Fibroblast of pulmonary artery (primary cell): ENCODE data around the gene PHAF1.

Experiments used
- DNase-seq: peaks from one replicate; pipeline ENCODE4 v3.0.0-alpha.2; 2010; ENCODE audit warnings: low read depth
- H3K4me3 ChIP-seq: replicated peaks from 2 replicates; pipeline ENCODE4 v1.5.1; 2011; ENCODE audit warnings: low read depth, mild to moderate bottlenecking, control low read depth, low read length, moderate library complexity
- TF ChIP-seq, protein P1 (sequence below): IDR thresholded peaks from 2 replicates; pipeline ENCODE4 v1.5.1; 2011; ENCODE audit warnings: mild to moderate bottlenecking, control low read depth, low read length, inconsistent platforms; ENCODE audit errors: missing control alignments

PHAF1 gene

DNA sequence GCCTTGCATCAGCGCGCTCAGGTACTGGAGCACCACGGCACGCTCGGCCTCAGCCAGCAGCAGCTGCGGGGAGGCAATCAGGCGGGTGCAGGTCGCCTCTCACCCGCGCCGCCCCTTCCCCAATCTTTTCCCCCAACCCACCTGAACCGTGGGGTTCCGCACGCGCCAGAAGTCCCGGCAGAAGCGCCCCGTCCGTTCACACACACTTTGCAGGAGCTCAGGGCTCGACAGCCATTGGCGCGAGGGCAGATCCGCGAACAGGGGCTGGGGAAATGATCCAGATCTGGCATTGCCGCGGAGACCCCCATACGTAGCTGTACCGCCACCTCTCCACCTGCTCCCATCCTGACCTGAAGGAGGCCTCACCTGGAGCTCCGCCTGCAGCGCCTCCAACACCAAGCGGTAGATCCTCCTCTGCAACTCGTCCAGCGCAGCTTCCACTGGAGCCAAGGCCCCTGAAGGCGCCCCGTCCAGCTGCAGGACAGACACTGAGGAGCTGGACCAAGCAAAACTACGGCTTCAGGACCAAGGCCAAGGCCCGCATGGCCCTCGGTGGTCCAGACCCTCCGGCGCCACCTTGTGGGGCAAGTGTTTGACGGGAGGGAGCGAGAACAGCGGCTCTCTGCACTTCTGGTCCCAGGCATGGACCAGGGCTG, 75.4 kb downstream of the PHAF1 start:
- H3K4me3 ChIP-seq = no peak overlapping the region
- TF ChIP-seq, protein P1, sequence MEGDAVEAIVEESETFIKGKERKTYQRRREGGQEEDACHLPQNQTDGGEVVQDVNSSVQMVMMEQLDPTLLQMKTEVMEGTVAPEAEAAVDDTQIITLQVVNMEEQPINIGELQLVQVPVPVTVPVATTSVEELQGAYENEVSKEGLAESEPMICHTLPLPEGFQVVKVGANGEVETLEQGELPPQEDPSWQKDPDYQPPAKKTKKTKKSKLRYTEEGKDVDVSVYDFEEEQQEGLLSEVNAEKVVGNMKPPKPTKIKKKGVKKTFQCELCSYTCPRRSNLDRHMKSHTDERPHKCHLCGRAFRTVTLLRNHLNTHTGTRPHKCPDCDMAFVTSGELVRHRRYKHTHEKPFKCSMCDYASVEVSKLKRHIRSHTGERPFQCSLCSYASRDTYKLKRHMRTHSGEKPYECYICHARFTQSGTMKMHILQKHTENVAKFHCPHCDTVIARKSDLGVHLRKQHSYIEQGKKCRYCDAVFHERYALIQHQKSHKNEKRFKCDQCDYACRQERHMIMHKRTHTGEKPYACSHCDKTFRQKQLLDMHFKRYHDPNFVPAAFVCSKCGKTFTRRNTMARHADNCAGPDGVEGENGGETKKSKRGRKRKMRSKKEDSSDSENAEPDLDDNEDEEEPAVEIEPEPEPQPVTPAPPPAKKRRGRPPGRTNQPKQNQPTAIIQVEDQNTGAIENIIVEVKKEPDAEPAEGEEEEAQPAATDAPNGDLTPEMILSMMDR = peak; percentile 82
- DNase-seq = peak; percentile 94

DNA sequence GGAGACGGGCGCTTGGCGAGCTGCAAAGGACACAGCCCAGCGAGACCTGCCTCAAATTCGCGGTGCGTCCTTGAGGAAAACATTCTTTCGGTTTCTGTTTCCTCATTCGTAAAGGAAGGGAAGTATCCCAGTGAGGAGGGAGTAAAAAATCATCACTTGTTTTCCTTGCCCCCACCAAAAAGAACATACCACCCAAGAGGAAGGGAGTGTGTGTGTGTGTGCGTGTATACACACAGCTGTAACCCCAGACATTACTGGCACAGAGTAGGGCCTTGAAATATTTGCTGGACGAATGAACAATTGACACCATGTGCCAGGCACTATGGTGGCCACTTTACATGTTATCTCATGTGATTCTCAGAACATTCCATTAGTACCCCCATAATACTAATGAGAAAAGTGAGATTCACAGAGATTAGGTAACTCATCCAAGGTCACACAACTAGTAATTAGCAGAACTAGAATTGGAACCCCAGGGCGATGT, 76.0 kb downstream of the PHAF1 start:
- TF ChIP-seq, protein P1 = no peak
- DNase-seq = no peak
- no peak overlapping the region for H3K4me3 ChIP-seq

DNA sequence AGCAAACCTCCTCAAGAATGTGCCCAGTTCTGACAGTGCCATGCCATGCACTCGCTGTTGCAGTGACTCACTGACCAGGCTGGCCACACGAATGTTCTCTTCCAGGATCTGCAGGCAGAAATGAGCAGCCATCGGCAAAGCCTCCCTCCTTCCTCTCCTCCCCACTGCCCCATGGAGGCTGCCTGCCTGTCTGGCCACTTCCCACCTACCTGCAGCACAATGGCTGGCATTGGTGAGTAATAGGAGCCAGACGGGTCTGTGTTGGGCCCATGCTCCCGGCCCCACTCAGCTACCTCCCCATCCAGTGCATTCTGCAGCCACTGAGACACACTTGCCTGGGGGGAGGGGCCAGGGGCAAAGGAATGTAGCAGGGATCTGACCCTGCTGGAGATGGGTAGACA, 76.8 kb downstream of the PHAF1 start:
- no peak overlapping the region for H3K4me3 ChIP-seq
- TF ChIP-seq, protein P1 = no peak
- no peak for DNase-seq

DNA sequence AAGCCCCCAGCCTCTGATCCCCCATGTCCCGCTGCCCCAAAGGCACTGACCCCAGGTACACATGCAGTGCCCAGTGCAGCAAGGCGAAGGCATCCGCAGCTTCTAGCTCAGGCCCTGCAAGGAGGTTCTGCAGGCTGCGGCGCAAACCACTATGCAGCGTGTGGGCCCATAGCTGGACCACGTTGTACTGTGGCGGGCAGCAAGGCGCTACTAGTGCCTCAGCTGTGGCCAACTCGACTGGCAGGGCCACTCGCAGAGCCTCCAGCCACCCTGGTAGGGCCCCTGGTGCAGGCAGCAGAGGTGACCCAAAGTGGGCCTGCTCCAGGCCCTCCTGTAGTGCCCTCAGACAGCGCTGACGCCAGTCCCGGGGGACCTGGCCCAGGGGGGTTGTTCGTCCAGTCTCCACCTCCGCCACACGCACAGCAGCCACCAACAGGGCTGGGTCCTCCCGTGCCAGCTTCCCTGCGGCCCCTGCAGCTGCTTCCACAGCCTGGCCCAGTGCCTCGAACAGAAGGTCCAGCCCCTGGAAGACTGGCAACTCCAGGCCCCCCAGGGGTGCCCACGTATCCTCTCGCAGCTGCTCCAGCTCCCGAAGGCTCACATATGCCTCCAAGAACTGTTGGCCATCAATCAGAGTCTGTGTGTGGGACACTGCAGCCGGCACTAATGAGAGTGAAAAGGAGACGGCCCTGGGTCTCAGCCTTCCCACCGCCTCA, 77.6 kb downstream of the PHAF1 start:
- no peak for DNase-seq
- no peak overlapping the region for H3K4me3 ChIP-seq
- TF ChIP-seq, protein P1 = no peak

DNA sequence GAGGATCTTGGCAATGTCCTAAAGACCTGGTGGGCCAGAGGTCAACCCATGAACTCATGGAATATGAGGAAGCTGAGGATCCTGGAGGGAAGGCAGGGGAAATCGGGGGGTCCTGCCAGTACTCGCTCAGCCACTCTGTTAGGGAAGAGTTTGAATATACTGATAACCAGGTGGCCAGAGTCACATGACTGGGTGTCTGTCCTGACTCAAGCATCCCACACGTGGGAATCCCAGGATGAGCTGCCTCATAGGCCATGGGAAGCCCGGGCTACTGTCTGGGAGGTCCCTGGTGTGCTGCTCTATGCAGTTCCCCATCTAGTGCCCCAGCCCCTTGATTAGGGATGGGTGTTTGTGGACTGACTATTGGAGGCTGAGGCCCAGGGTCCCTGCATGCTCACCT, 78.6 kb downstream of the PHAF1 start:
- no peak overlapping the region for H3K4me3 ChIP-seq
- no peak for DNase-seq
- TF ChIP-seq, protein P1 = no peak

DNA sequence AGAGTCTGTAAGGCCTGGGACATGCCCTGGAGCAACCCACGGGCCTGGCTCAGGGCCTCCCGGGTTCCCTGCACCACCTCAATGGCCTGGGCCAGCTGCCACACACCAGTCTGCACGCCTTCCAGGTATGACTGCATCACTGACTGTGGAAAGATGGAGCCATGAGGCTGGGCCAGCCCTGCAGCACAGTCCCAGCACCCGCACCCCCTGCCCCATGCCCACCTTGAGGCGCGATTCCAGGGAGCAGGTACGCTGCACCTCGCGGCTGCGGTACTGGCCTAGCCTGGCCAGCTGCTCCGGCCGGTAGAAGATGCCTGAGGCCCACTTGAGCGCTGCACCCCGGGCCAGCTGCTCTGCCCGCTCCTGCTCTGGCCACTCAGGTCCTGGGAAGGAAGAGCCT, 79.1 kb downstream of the PHAF1 start:
- TF ChIP-seq, protein P1 = no peak
- no peak for DNase-seq
- no peak overlapping the region for H3K4me3 ChIP-seq
